Germinal center (tissue), 1 donor: Measurements from ENCODE around the gene PNLIPRP2.

ENCODE experiments used
- DNase-seq: peaks from one replicate; pipeline ENCODE4 v3.0.0; 2012; ENCODE audit warnings: mixed read lengths, low spot score

PNLIPRP2 gene

GRCh38 chr10:116655568-116655967 lies 34.8 kb downstream of the PNLIPRP2 start:
- no peak for DNase-seq

- no peak for DNase-seq
Observed at GRCh38 chr10:116656044-116656443, 35.3 kb downstream of the PNLIPRP2 start.

GRCh38 chr10:116657863-116658551 lies 37.3 kb downstream of the PNLIPRP2 start:
- no peak for DNase-seq

GRCh38 chr10:116659049-116659670 lies 38.4 kb downstream of the PNLIPRP2 start:
- DNase-seq, result no peak

- DNase-seq, result no peak
Observed at GRCh38 chr10:116660860-116661259, 40.1 kb downstream of the PNLIPRP2 start.

GRCh38 chr10:116663342-116663741 lies 42.6 kb downstream of the PNLIPRP2 start:
- DNase-seq, result no peak

GRCh38 chr10:116664631-116665030 lies 43.9 kb downstream of the PNLIPRP2 start:
- DNase-seq, result no peak

GRCh38 chr10:116665541-116666125 lies 44.9 kb downstream of the PNLIPRP2 start:
- no peak for DNase-seq

- DNase-seq, result no peak
Observed at GRCh38 chr10:116667484-116667883, 46.7 kb downstream of the PNLIPRP2 start.

- no peak for DNase-seq
Observed at GRCh38 chr10:116668018-116668417, 47.3 kb downstream of the PNLIPRP2 start.

- no peak for DNase-seq
Observed at GRCh38 chr10:116668446-116668845, 47.7 kb downstream of the PNLIPRP2 start.

GRCh38 chr10:116669080-116669479 lies 48.3 kb downstream of the PNLIPRP2 start:
- no peak for DNase-seq

GRCh38 chr10:116669832-116670644 lies 49.3 kb downstream of the PNLIPRP2 start:
- DNase-seq, result no peak

- DNase-seq, result no peak
Observed at GRCh38 chr10:116670706-116671105, 50.0 kb downstream of the PNLIPRP2 start.

GRCh38 chr10:116671274-116671926 lies 50.6 kb downstream of the PNLIPRP2 start:
- DNase-seq, result no peak

GRCh38 chr10:116672891-116673290 lies 52.1 kb downstream of the PNLIPRP2 start:
- DNase-seq, result no peak

GRCh38 chr10:116673866-116674265 lies 53.1 kb downstream of the PNLIPRP2 start:
- DNase-seq, result no peak

- DNase-seq, result no peak
Observed at GRCh38 chr10:116674901-116675423, 54.2 kb downstream of the PNLIPRP2 start.

GRCh38 chr10:116676118-116676517 lies 55.4 kb downstream of the PNLIPRP2 start:
- no peak for DNase-seq

GRCh38 chr10:116676633-116677032 lies 55.9 kb downstream of the PNLIPRP2 start:
- DNase-seq, result no peak

GRCh38 chr10:116679351-116679750 lies 58.6 kb downstream of the PNLIPRP2 start:
- DNase-seq, result no peak

- no peak for DNase-seq
Observed at GRCh38 chr10:116683166-116683565, 62.4 kb downstream of the PNLIPRP2 start.
